Keratinocyte (primary cell): Measurements from ENCODE around the gene FRMPD4.
"Not testable (repeated sequence)": the region's sequence is repeated elsewhere in the genome, so short reads cannot be mapped to it uniquely, and the experiment has no call there.

Experiments
- EZH2 ChIP-seq: IDR thresholded peaks from one replicate; pipeline ENCODE4 v1.6.1; 2012; ENCODE audit warnings: inconsistent platforms, mild to moderate bottlenecking, low read length, moderate library complexity
- TF ChIP-seq, protein P1 (sequence below), 3 experiments: IDR thresholded peaks in 1 of 3; conservative IDR thresholded peaks in 1 of 3; optimal IDR thresholded peaks in 1 of 3; 2 replicates in 2 of 3; 3 replicates in 1 of 3; pipeline versions ENCODE3 to v1.5.1; 2011; ENCODE audit warnings: low read length in 3 of 3, mild to moderate bottlenecking in 3 of 3, moderate library complexity in 2 of 3, control low read depth in 1 of 3, inconsistent platforms in 1 of 3; ENCODE audit not compliant: insufficient read depth in 2 of 3; ENCODE audit errors: extremely low read depth in 1 of 3

DNA sequence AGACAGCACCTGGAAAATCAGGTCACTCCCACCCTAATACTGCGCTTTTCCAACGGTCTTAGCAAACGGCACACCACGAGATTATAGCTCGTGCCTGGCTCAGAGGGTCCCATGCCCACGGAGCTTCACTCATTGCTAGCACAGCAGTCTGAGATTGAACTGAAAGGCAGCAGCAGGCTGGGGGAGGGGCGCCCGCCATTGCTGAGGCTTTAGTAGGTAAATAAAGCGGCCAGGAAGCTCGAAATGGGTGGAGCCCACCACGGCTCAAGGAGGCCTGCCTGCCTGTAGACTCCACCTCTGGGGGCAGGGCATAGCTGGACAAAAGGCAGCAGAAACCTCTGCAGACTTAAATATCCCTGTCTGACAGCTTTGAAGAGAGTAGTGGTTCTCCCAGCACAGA is 399.8 kb downstream of the FRMPD4 start:
- TF ChIP-seq, protein P1, sequence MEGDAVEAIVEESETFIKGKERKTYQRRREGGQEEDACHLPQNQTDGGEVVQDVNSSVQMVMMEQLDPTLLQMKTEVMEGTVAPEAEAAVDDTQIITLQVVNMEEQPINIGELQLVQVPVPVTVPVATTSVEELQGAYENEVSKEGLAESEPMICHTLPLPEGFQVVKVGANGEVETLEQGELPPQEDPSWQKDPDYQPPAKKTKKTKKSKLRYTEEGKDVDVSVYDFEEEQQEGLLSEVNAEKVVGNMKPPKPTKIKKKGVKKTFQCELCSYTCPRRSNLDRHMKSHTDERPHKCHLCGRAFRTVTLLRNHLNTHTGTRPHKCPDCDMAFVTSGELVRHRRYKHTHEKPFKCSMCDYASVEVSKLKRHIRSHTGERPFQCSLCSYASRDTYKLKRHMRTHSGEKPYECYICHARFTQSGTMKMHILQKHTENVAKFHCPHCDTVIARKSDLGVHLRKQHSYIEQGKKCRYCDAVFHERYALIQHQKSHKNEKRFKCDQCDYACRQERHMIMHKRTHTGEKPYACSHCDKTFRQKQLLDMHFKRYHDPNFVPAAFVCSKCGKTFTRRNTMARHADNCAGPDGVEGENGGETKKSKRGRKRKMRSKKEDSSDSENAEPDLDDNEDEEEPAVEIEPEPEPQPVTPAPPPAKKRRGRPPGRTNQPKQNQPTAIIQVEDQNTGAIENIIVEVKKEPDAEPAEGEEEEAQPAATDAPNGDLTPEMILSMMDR (optimal IDR thresholded peaks at IDR 0.05 in 1 of 3, IDR thresholded peaks at IDR 0.05 in 1 of 3, conservative IDR thresholded peaks at IDR 0.05 in 1 of 3; ENCODE audit: extremely low read depth in 1 of 3, insufficient read depth in 2 of 3, low read length in 3 of 3) = not testable (repeated sequence)
- TF ChIP-seq EZH2 = not testable (repeated sequence)
